K562 (cell line): ENCODE data around the gene IRF2BP2. TPM values are rescaled to one million over a fixed set of nuclear protein-coding genes. Genes with fewer than 3 reads are reported as not detected.
A peak's percentile ranks its signal among the peaks of the same experiment; 100 is the strongest.

Experiments used
- HEY1 ChIP-seq: fragments of 250-450 bp; sonication (Bioruptor Pico); IDR thresholded peaks from 2 replicates; pipeline ENCODE4 v1.5.0; 2020; ENCODE audit warnings: mild to moderate bottlenecking, moderate library complexity, borderline replicate concordance
- LCOR ChIP-seq: sonication (generic); formaldehyde crosslinking; IDR thresholded peaks from 2 replicates; pipeline ENCODE4 v1.8.0; 2022; ENCODE audit warnings: mild to moderate bottlenecking, missing genetic modification reagents
- MAX ChIP-seq: sonication (generic); formaldehyde crosslinking; IDR thresholded peaks from 2 replicates; pipeline ENCODE4 v1.9.0; 2022; ENCODE audit warnings: mild to moderate bottlenecking, missing genetic modification reagents
- MEF2D ChIP-seq: conservative IDR thresholded peaks from 2 replicates; pipeline ENCODE4 v1.6.1; 2016; ENCODE audit warnings: low read depth, missing genetic modification characterization, missing compliant biosample characterization
- MITF ChIP-seq: IDR thresholded peaks from 2 replicates; pipeline ENCODE4 v1.6.1; 2014; ENCODE audit warnings: antibody characterized with exemption
- MTA2 ChIP-seq: fragments of 450-650 bp; IDR thresholded peaks from 2 replicates; pipeline ENCODE4 v1.6.1; 2016; ENCODE audit warnings: low read depth
- RBBP5 ChIP-seq: fragments of 200-600 bp; sonication (generic); IDR thresholded peaks from 2 replicates; pipeline ENCODE4 v1.6.1; 2012; ENCODE audit warnings: borderline replicate concordance, mild to moderate bottlenecking, low read length, control low read depth, inconsistent platforms; ENCODE audit not compliant: insufficient read depth, poor library complexity, severe bottlenecking
- RBM39 ChIP-seq: fragments of 200-400 bp; formaldehyde crosslinking; optimal IDR thresholded peaks from 2 replicates; pipeline ENCODE3; 2018; ENCODE audit warnings: low read depth, low read length
- SRSF1 ChIP-seq: fragments of 200-400 bp; formaldehyde crosslinking; IDR thresholded peaks from 2 replicates; pipeline ENCODE4 v1.6.1; 2017; ENCODE audit warnings: mild to moderate bottlenecking, low read depth, low read length, moderate library complexity
- TAF1 ChIP-seq: IDR thresholded peaks from 2 replicates; pipeline ENCODE4 v1.6.1; 2011; ENCODE audit warnings: mild to moderate bottlenecking, low read length, moderate library complexity; ENCODE audit not compliant: insufficient read depth, control insufficient read depth, severe bottlenecking; ENCODE audit errors: extremely low read depth
- TBP ChIP-seq: optimal IDR thresholded peaks from 2 replicates; pipeline ENCODE3; 2011; ENCODE audit warnings: low read depth, low read length, improper control_type of control experiment
- THAP12 ChIP-seq: fragments of 250-450 bp; sonication (Bioruptor Pico); IDR thresholded peaks from 2 replicates; pipeline ENCODE4 v1.9.0; 2021; ENCODE audit warnings: mild to moderate bottlenecking, inconsistent platforms
- ZNF140 ChIP-seq: fragments of 250-450 bp; sonication (Bioruptor Pico); IDR thresholded peaks from 2 replicates; pipeline ENCODE4 v1.8.0; 2021; ENCODE audit warnings: moderate library complexity, mild to moderate bottlenecking, inconsistent platforms
- ZNF764 ChIP-seq: fragments of 250-450 bp; sonication (Bioruptor Pico); IDR thresholded peaks from 2 replicates; pipeline ENCODE4 v1.4.0; 2020; ENCODE audit warnings: low read depth, mild to moderate bottlenecking, moderate library complexity
- polyA plus RNA-seq, 8 experiments: library from polyadenylated mRNA; depleted of rRNA in 4 of 8; stranded (reverse) in 5 of 8; unstranded in 3 of 8; fragments of >200 nt; fragmentation: Nextera tagmentation in 2 of 8; fragmentation: Illumina TruSeq in 1 of 8; extraction: Ambion mirVana in 2 of 8; extraction: Trizol in 1 of 8; gene quantifications; 2 replicates each; pipeline versions ENCODE4 v1.2.1 to v1.2.3, GENCODE V29; 2011 to 2014; ENCODE audit warnings: inconsistent platforms in 1 of 8, missing spikeins in 1 of 8
- total RNA-seq, 7 experiments: library from RNA; depleted of rRNA in 6 of 7; stranded (reverse); fragments of >200 nt in 6 of 7; fragmentation: Illumina TruSeq in 2 of 7; extraction: Trizol in 2 of 7; gene quantifications; 2 replicates each; pipeline versions ENCODE4 v1.2.1 to v1.2.3, GENCODE V29; 2011 to 2021; ENCODE audit warnings: low replicate concordance in 1 of 7

The IRF2BP2 gene
- total and polyA plus RNA-seq, 9 of the 15 experiments (the other 6 are each of a cell fraction or from before 2014, with no cell fraction given), result 7.7 to 68.6 (median 22.1) TPM

- TF ChIP-seq MITF (no peak), SRSF1 (no peak), THAP12 (CRISPR knock-in tag) (no peak), MEF2D (peak; percentile 66; the same call in 1 of the 2 replicates), TAF1 (peak; percentile 13), MTA2 (no peak), RBBP5 (no peak), MAX (CRISPR knock-in tag) (peak; percentile 99), ZNF764 (CRISPR knock-in tag) (no peak), HEY1 (CRISPR knock-in tag) (no peak), RBM39 (no peak), TBP (no peak), LCOR (CRISPR knock-in tag) (peak; percentile 93), ZNF140 (CRISPR knock-in tag) (no peak)
These were observed 10.2 kb downstream of the IRF2BP2 start (continued) for GRCh38 chr1:234599617-234600417.
